ENCODE data around the gene TRMT61A. TPM values are rescaled to one million over a fixed set of nuclear protein-coding genes. Genes with fewer than 3 reads are reported as not detected.

The TRMT61A gene
- polyA plus RNA-seq, 1 donor from 2014 or later, result 8.2 TPM

DNA sequence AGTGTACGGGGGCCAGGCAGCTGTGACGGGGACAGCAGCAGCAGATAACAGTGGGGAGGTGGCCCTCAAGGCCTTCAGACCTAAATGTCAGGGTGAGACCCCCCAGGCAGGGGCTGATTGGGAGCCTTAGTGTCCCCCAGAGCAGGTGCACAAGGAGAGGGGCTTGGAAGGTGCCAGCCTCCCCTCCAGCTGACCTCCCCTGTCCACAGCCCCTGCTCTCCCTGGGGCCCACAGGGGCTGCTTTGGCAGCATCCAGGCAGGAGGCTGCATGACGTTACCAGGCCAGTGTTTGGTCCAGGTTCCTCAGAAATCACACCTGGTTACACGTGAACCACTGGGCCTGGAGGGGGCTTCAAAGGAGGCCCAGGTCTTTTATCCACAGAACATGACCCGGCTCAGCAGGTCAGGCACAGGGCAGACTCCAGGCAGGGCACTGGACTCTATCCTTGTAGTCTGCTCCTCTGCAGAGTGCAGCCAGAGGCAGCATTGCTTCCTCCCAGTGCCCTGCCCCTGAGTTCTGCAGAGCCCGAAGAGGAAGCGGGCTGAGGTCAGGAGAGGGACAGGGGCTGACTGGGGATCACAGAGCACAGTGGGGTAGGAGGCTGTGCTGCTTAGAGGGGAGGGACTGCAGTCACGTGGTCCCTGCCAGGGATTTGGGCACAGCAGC is 2.6 kb upstream of the TRMT61A start:
- Histone ChIP-seq H3K4me3 (ENCODE audit: low read length) (no peak overlapping the region), H4K20me1 (ENCODE audit: insufficient read depth) (no peaks in the 10 kb centered on the region), H3K4me2 (ENCODE audit: low read length) (no peak overlapping the region), H3K79me2 (replicated peaks; ENCODE audit: insufficient read depth, low read length) (peaks cover 19% of the 10 kb centered on the region), H3K9me2 (ENCODE audit: insufficient read depth, low read length) (no peaks in the 10 kb centered on the region), H3K9ac (ENCODE audit: low read length) (no peak overlapping the region), H3K27ac (ENCODE audit: low read length) (no peak overlapping the region), H3K9me3 (ENCODE audit: low read length) (no peaks in the 10 kb centered on the region), H3F3A (ENCODE audit: insufficient read depth, low read length, poor library complexity, severe bottlenecking) (no peaks in the 10 kb centered on the region), H2AFZ (ENCODE audit: low read depth, low read length) (no peak overlapping the region), H3K27me3 (ENCODE audit: insufficient read depth, low read depth, low read length) (no peaks in the 10 kb centered on the region), H3K36me3 (ENCODE audit: insufficient read depth, low read length) (no peaks in the 10 kb centered on the region)
- no peak for TF ChIP-seq RAD21 (conservative IDR thresholded peaks at IDR 0.05)
- no peak for TF ChIP-seq TAF1 (IDR thresholded peaks at IDR 0.05; ENCODE audit: low read depth)
- no peak for TF ChIP-seq EP300 (conservative IDR thresholded peaks at IDR 0.05; ENCODE audit: poor library complexity, severe bottlenecking)
- TF ChIP-seq, protein P1, sequence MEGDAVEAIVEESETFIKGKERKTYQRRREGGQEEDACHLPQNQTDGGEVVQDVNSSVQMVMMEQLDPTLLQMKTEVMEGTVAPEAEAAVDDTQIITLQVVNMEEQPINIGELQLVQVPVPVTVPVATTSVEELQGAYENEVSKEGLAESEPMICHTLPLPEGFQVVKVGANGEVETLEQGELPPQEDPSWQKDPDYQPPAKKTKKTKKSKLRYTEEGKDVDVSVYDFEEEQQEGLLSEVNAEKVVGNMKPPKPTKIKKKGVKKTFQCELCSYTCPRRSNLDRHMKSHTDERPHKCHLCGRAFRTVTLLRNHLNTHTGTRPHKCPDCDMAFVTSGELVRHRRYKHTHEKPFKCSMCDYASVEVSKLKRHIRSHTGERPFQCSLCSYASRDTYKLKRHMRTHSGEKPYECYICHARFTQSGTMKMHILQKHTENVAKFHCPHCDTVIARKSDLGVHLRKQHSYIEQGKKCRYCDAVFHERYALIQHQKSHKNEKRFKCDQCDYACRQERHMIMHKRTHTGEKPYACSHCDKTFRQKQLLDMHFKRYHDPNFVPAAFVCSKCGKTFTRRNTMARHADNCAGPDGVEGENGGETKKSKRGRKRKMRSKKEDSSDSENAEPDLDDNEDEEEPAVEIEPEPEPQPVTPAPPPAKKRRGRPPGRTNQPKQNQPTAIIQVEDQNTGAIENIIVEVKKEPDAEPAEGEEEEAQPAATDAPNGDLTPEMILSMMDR (IDR thresholded peaks at IDR 0.05; ENCODE audit: poor library complexity, severe bottlenecking), result no peak
- TF ChIP-seq EZH2 (IDR thresholded peaks at IDR 0.05; ENCODE audit: borderline replicate concordance, insufficient read depth, low read length, poor library complexity, severe bottlenecking), result no peak
- no peak for TF ChIP-seq MXI1 (conservative IDR thresholded peaks at IDR 0.05; ENCODE audit: poor library complexity, severe bottlenecking)
- no peak for TF ChIP-seq POLR2AphosphoS5 (IDR thresholded peaks at IDR 0.05)
- TF ChIP-seq SMC3 (conservative IDR thresholded peaks at IDR 0.05; ENCODE audit: poor library complexity), result no peak
- TF ChIP-seq REST (IDR thresholded peaks at IDR 0.05; ENCODE audit: borderline replicate concordance), result no peak

GRCh38 chr14:103526914-103527248 is 2.1 kb upstream of the TRMT61A start:
- Histone ChIP-seq H3K4me3 (ENCODE audit: low read length) (no peak overlapping the region), H4K20me1 (ENCODE audit: insufficient read depth) (no peaks in the 10 kb centered on the region), H3F3A (ENCODE audit: insufficient read depth, low read length, poor library complexity, severe bottlenecking) (no peaks in the 10 kb centered on the region), H3K27me3 (ENCODE audit: insufficient read depth, low read depth, low read length) (no peaks in the 10 kb centered on the region), H3K36me3 (ENCODE audit: insufficient read depth, low read length) (no peaks in the 10 kb centered on the region), H2AFZ (ENCODE audit: low read depth, low read length) (no peak overlapping the region), H3K9me3 (ENCODE audit: low read length) (no peaks in the 10 kb centered on the region), H3K9me2 (ENCODE audit: insufficient read depth, low read length) (no peaks in the 10 kb centered on the region), H3K27ac (ENCODE audit: low read length) (no peak overlapping the region), H3K4me2 (ENCODE audit: low read length) (no peak overlapping the region), H3K9ac (ENCODE audit: low read length) (no peak overlapping the region), H3K79me2 (replicated peaks; ENCODE audit: insufficient read depth, low read length) (peaks cover 19% of the 10 kb centered on the region)
- TF ChIP-seq EZH2 (IDR thresholded peaks at IDR 0.05; ENCODE audit: borderline replicate concordance, insufficient read depth, low read length, poor library complexity, severe bottlenecking) (no peak), TAF1 (IDR thresholded peaks at IDR 0.05; ENCODE audit: low read depth) (no peak), MXI1 (conservative IDR thresholded peaks at IDR 0.05; ENCODE audit: poor library complexity, severe bottlenecking) (no peak), EP300 (conservative IDR thresholded peaks at IDR 0.05; ENCODE audit: poor library complexity, severe bottlenecking) (no peak), POLR2AphosphoS5 (IDR thresholded peaks at IDR 0.05) (no peak), RAD21 (conservative IDR thresholded peaks at IDR 0.05) (no peak), SMC3 (conservative IDR thresholded peaks at IDR 0.05; ENCODE audit: poor library complexity) (no peak), REST (IDR thresholded peaks at IDR 0.05; ENCODE audit: borderline replicate concordance) (no peak)
- TF ChIP-seq, protein P1 (IDR thresholded peaks at IDR 0.05; ENCODE audit: poor library complexity, severe bottlenecking), result no peak

Data from neural cell (in vitro differentiated cells).